ENCODE results near the gene NRXN3. TPM values are rescaled to one million over a fixed set of nuclear protein-coding genes. Genes with fewer than 3 reads are reported as not detected.

NRXN3 gene
- total RNA-seq, 2 experiments from 2014 or later, result not detected

DNA sequence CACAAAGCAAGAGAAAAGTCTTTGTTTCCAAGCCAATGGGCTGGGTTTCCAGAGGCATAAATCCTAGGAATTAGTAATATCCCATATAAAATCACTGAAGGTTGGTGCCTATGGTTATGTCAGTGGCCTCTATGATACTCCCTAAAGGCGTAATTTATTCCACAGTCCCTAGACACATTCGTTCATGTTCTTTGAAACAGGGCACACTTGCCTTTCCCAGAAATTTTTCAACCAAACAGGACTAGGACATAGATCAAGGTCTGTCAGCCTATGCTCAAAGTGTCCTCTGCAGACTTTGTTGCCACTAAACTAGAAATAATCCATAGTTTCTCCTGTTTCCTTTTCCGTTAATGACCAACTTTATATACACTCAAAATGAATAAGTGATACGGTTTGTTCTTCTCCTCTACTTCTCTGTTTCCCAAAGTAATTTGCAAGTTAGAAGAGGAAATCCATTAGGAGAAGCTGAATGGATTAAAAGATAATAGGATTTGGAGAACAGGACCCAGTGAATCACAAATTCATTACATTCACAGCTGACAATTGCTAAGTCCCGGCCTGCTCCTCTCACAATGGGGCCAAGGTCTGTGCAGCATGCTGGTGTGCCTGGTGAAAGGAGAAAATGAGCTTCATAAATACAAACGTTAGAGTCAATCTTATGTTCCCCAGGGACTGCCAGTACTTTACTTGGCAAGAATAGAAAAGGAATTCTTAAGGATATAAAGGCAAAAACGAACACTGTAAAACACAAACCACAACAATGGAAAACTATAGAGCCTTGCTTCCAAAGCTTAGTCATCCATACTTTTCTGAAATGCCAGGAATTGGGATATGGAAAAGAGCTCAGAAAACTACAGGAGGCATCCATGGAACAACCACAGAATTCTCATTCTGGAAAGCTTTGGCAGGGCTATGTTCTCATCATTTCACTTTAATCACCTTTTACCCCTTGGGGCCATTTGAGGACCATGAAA is 966.2 kb downstream of the NRXN3 start:
- H3K4me3 Mint-ChIP-seq, result no peak overlapping the region
- CTCF ChIA-PET, result no interaction called here
- POLR2A ChIA-PET, result no interaction called here
- no peaks in the 10 kb centered on the region for H3K27me3 Mint-ChIP-seq
- no peak for DNase-seq
- H3K4me1 Mint-ChIP-seq, result no peaks in the 10 kb centered on the region
- H3K9me3 Mint-ChIP-seq, result peaks cover 6% of the 10 kb centered on the region
- no peak overlapping the region for H3K27ac Mint-ChIP-seq
- H3K36me3 Mint-ChIP-seq (ENCODE audit: low read depth), result no peaks in the 10 kb centered on the region

- ChIA-PET CTCF (interaction anchor here (0.6 kb wide), 1 partner anchor 9 kb away, joined by 3 read pairs; no protein-coding TSS in a partner anchor), POLR2A (no interaction called here)
- Mint-ChIP-seq H3K4me3 (no peak overlapping the region), H3K27ac (no peak overlapping the region), H3K27me3 (no peaks in the 10 kb centered on the region), H3K36me3 (ENCODE audit: low read depth) (no peaks in the 10 kb centered on the region), H3K4me1 (no peaks in the 10 kb centered on the region), H3K9me3 (peaks cover 6% of the 10 kb centered on the region)
- DNase-seq, result no peak
These were observed 966.9 kb downstream of the NRXN3 start for GRCh38 chr14:79137045-79137430.

DNA sequence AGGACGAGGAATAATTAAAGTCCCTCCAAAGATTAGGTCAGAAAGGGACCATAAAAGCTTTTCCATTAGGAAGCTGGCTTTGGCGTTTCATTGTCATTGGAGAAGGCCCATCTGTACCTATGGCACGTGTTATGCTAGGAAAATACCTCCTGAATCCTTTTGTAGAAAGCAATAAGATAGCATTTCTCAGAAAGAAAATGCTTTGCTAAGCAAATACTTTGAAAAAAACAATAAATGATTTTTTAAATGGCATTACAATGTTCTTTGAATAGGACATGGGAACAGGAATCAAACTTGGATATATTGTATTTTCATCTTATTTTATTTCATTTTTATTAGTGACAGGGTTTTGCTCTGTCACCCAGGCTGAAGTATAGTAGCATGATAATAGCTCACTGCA is 967.7 kb downstream of the NRXN3 start:
- no peak for DNase-seq
- Mint-ChIP-seq H3K9me3 (peaks cover 9% of the 10 kb centered on the region), H3K4me3 (no peak overlapping the region), H3K27ac (no peak overlapping the region), H3K36me3 (ENCODE audit: low read depth) (no peaks in the 10 kb centered on the region), H3K4me1 (no peaks in the 10 kb centered on the region), H3K27me3 (no peaks in the 10 kb centered on the region)
- ChIA-PET CTCF (interaction anchor here (0.6 kb wide), 1 partner anchor 8 kb away, joined by 3 read pairs; no protein-coding TSS in a partner anchor), POLR2A (no interaction called here)

GRCh38 chr14:79144896-79145295 is 974.7 kb downstream of the NRXN3 start:
- Mint-ChIP-seq H3K4me1 (no peaks in the 10 kb centered on the region), H3K27ac (no peak overlapping the region), H3K4me3 (no peak overlapping the region), H3K36me3 (ENCODE audit: low read depth) (no peaks in the 10 kb centered on the region), H3K27me3 (no peaks in the 10 kb centered on the region), H3K9me3 (peaks cover 12% of the 10 kb centered on the region)
- DNase-seq, result no peak
- ChIA-PET CTCF (no interaction called here), POLR2A (no interaction called here)

- DNase-seq, result no peak
- peaks cover 10% of the 10 kb centered on the region for H3K9me3 Mint-ChIP-seq
- no peak overlapping the region for H3K27ac Mint-ChIP-seq
- POLR2A ChIA-PET, result no interaction called here
- no peaks in the 10 kb centered on the region for H3K4me1 Mint-ChIP-seq
- no peaks in the 10 kb centered on the region for H3K27me3 Mint-ChIP-seq
- H3K36me3 Mint-ChIP-seq (ENCODE audit: low read depth), result no peaks in the 10 kb centered on the region
- CTCF ChIA-PET, result no interaction called here
- no peak overlapping the region for H3K4me3 Mint-ChIP-seq
These were observed 980.1 kb downstream of the NRXN3 start for GRCh38 chr14:79150226-79150625.

- no peaks in the 10 kb centered on the region for H3K27me3 Mint-ChIP-seq
- H3K4me3 Mint-ChIP-seq, result no peak overlapping the region
- no peaks in the 10 kb centered on the region for H3K4me1 Mint-ChIP-seq
- peaks cover 2% of the 10 kb centered on the region for H3K9me3 Mint-ChIP-seq
- H3K27ac Mint-ChIP-seq, result no peak overlapping the region
- CTCF ChIA-PET, result no interaction called here
- POLR2A ChIA-PET, result no interaction called here
- no peaks in the 10 kb centered on the region for H3K36me3 Mint-ChIP-seq (ENCODE audit: low read depth)
- DNase-seq, result no peak
These were observed 987.2 kb downstream of the NRXN3 start for GRCh38 chr14:79157369-79157768.

GRCh38 chr14:79161571-79161970 is 991.4 kb downstream of the NRXN3 start:
- no peak for DNase-seq
- Mint-ChIP-seq H3K27ac (no peak overlapping the region), H3K4me1 (no peaks in the 10 kb centered on the region), H3K36me3 (ENCODE audit: low read depth) (no peaks in the 10 kb centered on the region), H3K9me3 (no peaks in the 10 kb centered on the region), H3K27me3 (no peaks in the 10 kb centered on the region), H3K4me3 (no peak overlapping the region)
- ChIA-PET CTCF (no interaction called here), POLR2A (no interaction called here)

DNA sequence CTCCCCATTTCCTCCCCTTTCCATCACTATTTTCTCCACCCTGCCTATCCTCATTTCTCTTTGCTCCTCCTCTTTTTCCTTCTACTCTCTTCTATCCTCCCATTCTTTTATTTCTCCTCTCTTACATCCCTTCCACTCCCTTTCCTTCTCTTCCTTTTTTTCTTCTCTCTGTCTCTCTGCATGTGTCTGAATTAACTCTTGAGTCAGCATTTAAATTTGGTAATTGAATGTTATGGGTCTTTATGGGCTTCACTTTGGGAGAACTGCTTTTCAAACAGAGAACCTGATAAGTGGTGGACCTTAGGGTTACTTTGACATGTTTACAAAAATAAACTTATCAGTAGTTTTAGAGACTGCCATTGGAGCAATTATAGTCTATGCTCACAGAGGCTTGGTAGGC is 992.7 kb downstream of the NRXN3 start:
- ChIA-PET CTCF (no interaction called here), POLR2A (no interaction called here)
- H3K4me3 Mint-ChIP-seq, result no peak overlapping the region
- no peak for DNase-seq
- H3K4me1 Mint-ChIP-seq, result no peaks in the 10 kb centered on the region
- H3K27me3 Mint-ChIP-seq, result no peaks in the 10 kb centered on the region
- H3K27ac Mint-ChIP-seq, result no peak overlapping the region
- no peaks in the 10 kb centered on the region for H3K36me3 Mint-ChIP-seq (ENCODE audit: low read depth)
- H3K9me3 Mint-ChIP-seq, result no peaks in the 10 kb centered on the region

DNA sequence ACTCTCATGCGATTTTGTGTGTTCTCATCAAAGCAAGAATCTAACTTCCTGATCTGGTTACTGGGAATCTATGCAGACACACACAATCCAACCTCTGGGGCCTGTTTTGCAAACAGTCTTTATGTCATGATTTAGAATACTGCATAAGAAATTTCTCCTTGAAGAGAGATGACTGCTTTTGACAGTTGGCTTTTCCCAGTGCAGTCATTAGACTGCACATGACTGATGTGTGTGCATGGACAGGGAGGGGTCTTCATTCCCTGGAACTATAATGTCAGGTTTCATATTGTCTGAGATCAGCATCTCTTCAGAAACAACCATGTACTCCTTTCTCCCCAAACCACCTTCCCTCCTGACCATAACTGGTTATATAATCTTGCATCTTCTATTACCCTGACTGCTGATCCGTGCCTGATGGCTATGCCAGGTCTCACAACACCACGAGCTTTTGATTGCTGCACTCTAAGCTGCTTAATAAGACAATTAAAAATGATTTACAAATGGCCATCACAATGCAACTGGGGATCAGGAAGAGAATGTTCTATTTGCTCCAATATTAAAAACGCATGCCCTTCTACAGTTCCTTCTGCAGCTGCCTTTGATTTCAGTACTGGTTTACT is 995.4 kb downstream of the NRXN3 start:
- CTCF ChIA-PET, result no interaction called here
- DNase-seq, result no peak
- POLR2A ChIA-PET, result no interaction called here
- no peak overlapping the region for H3K4me3 Mint-ChIP-seq
- H3K9me3 Mint-ChIP-seq, result peaks cover 3% of the 10 kb centered on the region
- H3K36me3 Mint-ChIP-seq (ENCODE audit: low read depth), result no peaks in the 10 kb centered on the region
- H3K27ac Mint-ChIP-seq, result no peak overlapping the region
- H3K4me1 Mint-ChIP-seq, result no peaks in the 10 kb centered on the region
- H3K27me3 Mint-ChIP-seq, result no peaks in the 10 kb centered on the region

DNA sequence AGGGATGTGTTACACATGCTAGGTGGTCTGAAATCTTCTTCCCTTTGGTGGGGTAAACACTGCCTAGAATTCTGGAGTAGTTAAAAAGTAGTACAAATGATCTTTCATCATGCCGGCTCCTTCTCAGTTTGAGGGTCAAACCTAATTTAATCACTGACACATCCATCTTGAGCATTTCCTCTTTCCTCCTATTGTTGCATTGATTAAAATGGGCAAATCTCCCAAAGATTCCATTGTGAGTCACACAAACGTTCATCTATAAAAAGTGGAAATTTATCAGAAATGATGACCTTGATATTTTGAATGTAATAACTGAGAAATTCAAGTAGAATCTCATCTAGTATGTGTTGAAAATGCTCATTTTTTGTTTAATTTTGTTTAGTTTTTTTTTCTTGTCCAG is 996.0 kb downstream of the NRXN3 start:
- ChIA-PET POLR2A (no interaction called here), CTCF (no interaction called here)
- Mint-ChIP-seq H3K27ac (no peak overlapping the region), H3K27me3 (no peaks in the 10 kb centered on the region), H3K36me3 (ENCODE audit: low read depth) (no peaks in the 10 kb centered on the region), H3K4me3 (no peak overlapping the region), H3K4me1 (no peaks in the 10 kb centered on the region), H3K9me3 (peaks cover 6% of the 10 kb centered on the region)
- DNase-seq, result no peak

DNA sequence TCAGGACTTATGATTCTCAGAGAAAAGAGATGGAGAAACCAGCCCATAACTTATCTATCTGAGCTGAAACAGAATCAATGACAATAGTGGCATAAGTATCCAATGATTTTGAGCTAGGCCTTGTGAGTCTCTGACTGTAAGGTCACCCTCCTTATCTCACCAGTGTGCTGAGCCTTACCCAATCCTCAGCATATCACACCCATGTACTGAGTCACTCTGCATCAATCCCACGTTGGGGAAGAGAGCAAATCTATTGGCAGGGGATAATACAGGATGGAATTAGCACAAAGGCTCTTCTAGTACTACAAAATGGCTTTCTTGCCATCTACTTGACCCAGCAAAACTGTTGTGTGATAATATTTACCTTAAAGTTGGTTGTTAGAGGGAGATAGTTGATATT is 997.8 kb downstream of the NRXN3 start:
- H3K4me1 Mint-ChIP-seq, result no peaks in the 10 kb centered on the region
- ChIA-PET CTCF (interaction anchor here (0.7 kb wide), 1 partner anchor 1529 kb away, joined by 3 read pairs; no protein-coding TSS in a partner anchor), POLR2A (no interaction called here)
- no peak for DNase-seq
- H3K36me3 Mint-ChIP-seq (ENCODE audit: low read depth), result no peaks in the 10 kb centered on the region
- no peaks in the 10 kb centered on the region for H3K27me3 Mint-ChIP-seq
- no peak overlapping the region for H3K4me3 Mint-ChIP-seq
- H3K9me3 Mint-ChIP-seq, result peaks cover 8% of the 10 kb centered on the region
- no peak overlapping the region for H3K27ac Mint-ChIP-seq

GRCh38 chr14:79175671-79176070 is 1005.5 kb downstream of the NRXN3 start:
- H3K4me3 Mint-ChIP-seq, result no peak overlapping the region
- H3K9me3 Mint-ChIP-seq, result peaks cover 7% of the 10 kb centered on the region
- H3K27ac Mint-ChIP-seq, result no peak overlapping the region
- H3K27me3 Mint-ChIP-seq, result no peaks in the 10 kb centered on the region
- no peaks in the 10 kb centered on the region for H3K36me3 Mint-ChIP-seq (ENCODE audit: low read depth)
- no peak for DNase-seq
- ChIA-PET POLR2A (no interaction called here), CTCF (no interaction called here)
- no peaks in the 10 kb centered on the region for H3K4me1 Mint-ChIP-seq

DNA sequence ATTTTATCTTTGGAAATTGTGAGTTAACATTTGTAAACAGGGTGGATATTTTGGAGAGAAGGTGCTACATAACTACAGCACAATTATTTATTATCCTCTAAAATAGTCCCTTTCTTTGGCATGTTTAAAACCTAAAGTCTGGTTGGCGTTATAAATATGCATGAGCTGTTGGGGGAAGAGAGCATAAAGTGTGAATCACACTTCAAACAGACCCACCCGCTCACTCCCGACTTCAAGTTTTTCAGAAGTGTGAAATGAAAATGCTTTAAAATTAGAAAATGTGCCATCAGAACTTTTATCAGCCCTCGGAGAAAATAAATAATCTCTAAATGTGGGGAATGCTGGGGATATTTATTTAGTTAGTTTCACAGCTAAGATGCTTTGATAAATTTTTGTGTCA is 1006.9 kb downstream of the NRXN3 start:
- CTCF ChIA-PET, result no interaction called here
- Mint-ChIP-seq H3K4me3 (no peak overlapping the region), H3K27ac (no peak overlapping the region), H3K4me1 (no peaks in the 10 kb centered on the region), H3K27me3 (no peaks in the 10 kb centered on the region), H3K9me3 (peaks cover 2% of the 10 kb centered on the region), H3K36me3 (ENCODE audit: low read depth) (no peaks in the 10 kb centered on the region)
- POLR2A ChIA-PET, result no interaction called here
- DNase-seq, result no peak

- Mint-ChIP-seq H3K4me1 (no peaks in the 10 kb centered on the region), H3K4me3 (no peak overlapping the region), H3K9me3 (peaks cover 2% of the 10 kb centered on the region), H3K36me3 (ENCODE audit: low read depth) (no peaks in the 10 kb centered on the region), H3K27ac (no peak overlapping the region), H3K27me3 (no peaks in the 10 kb centered on the region)
- DNase-seq, result no peak
- POLR2A ChIA-PET, result no interaction called here
- CTCF ChIA-PET, result no interaction called here
These were observed 1008.5 kb downstream of the NRXN3 start for GRCh38 chr14:79178719-79179118.
